ENCODE data around the gene NFAM1. TPM values are rescaled to one million over a fixed set of nuclear protein-coding genes. Genes with fewer than 3 reads are reported as not detected.

NFAM1 gene
- total and polyA plus RNA-seq, 2 of the 4 experiments (the other 2 are of a cell fraction), result not detected

DNA sequence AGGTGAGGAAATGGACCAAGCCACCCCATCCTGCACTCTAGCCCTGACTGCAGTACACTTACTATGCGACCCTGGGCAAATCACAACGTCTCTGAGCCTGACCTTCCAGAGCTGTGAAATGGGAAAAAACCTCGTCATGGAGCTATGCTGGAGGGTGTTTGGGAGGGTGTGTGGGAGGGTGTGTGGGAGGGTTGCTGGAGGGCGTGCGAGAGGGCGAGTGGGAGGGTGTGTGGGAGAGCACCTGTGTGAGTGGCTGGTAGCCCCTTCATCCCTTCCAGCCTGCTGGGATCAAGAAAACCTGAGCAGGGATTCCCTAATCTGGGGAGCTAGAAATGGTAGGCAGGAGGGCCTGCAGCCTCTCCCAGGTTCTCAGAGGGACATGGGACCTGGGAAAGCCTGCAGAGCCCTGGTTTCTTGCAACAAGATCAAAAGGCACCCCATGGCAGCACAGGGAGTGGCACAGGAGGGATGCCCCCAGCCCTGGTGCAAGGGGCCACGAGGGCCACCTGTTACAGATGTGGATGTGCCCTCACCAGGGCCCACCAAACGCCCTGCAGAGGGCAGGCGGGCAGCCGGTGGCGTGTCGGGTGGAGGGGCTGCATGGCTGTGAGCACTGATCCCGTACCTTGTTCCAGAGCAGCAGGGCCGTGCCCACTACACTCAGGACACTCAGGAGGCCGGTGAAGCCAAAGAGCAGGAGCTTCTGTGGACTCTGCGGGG, 23.2 kb downstream of the NFAM1 start:
- TF ChIP-seq USF2 (IDR thresholded peaks at IDR 0.05; ENCODE audit: low read depth, low read length), result no peak
- TF ChIP-seq RAD21 (IDR thresholded peaks at IDR 0.05; ENCODE audit: low read length), result no peak
- TF ChIP-seq NFE2L2 (IDR thresholded peaks at IDR 0.05; ENCODE audit: low read depth, low read length), result no peak
- TF ChIP-seq MAZ (IDR thresholded peaks at IDR 0.05; ENCODE audit: borderline replicate concordance, low read depth, low read length), result no peak
- no peak for TF ChIP-seq CHD1 (IDR thresholded peaks at IDR 0.05; ENCODE audit: low read depth, low read length)
- no peak for TF ChIP-seq SMC3 (IDR thresholded peaks at IDR 0.05; ENCODE audit: low read depth, low read length)
- no peak for TF ChIP-seq MXI1 (IDR thresholded peaks at IDR 0.05; ENCODE audit: borderline replicate concordance, low read depth, low read length)
- TF ChIP-seq RFX5 (IDR thresholded peaks at IDR 0.05; ENCODE audit: low read depth, low read length), result no peak
- TF ChIP-seq FOS (IDR thresholded peaks at IDR 0.05; ENCODE audit: low read depth, low read length), result no peak
- TF ChIP-seq, protein P1, sequence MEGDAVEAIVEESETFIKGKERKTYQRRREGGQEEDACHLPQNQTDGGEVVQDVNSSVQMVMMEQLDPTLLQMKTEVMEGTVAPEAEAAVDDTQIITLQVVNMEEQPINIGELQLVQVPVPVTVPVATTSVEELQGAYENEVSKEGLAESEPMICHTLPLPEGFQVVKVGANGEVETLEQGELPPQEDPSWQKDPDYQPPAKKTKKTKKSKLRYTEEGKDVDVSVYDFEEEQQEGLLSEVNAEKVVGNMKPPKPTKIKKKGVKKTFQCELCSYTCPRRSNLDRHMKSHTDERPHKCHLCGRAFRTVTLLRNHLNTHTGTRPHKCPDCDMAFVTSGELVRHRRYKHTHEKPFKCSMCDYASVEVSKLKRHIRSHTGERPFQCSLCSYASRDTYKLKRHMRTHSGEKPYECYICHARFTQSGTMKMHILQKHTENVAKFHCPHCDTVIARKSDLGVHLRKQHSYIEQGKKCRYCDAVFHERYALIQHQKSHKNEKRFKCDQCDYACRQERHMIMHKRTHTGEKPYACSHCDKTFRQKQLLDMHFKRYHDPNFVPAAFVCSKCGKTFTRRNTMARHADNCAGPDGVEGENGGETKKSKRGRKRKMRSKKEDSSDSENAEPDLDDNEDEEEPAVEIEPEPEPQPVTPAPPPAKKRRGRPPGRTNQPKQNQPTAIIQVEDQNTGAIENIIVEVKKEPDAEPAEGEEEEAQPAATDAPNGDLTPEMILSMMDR (conservative IDR thresholded peaks at IDR 0.05; ENCODE audit: low read depth, low read length), result no peak
- no peak for TF ChIP-seq CEBPB (IDR thresholded peaks at IDR 0.05; ENCODE audit: low read depth, low read length)
- no peak for TF ChIP-seq MAFK (IDR thresholded peaks at IDR 0.05; ENCODE audit: low read depth, low read length)
- TF ChIP-seq BHLHE40 (IDR thresholded peaks at IDR 0.05; ENCODE audit: low read depth, low read length), result no peak
- TF ChIP-seq ELK1 (IDR thresholded peaks at IDR 0.05; ENCODE audit: borderline replicate concordance, low read depth, low read length), result no peak

More for the DNA sequence above, 23.2 kb downstream of the NFAM1 start:
- H2BK20ac ChIP-seq (ENCODE audit: low read depth, low read length), result no peak overlapping the region
- H3K14ac ChIP-seq (replicated peaks; ENCODE audit: low read depth, low read length), result no peak overlapping the region
- no peak overlapping the region for H2AK9ac ChIP-seq (replicated peaks; ENCODE audit: low read depth, low read length, poor library complexity)
- dilution Hi-C loops (cut with HindIII; ENCODE audit: low sequenced_read_pairs, unreplicated experiment), result no loop called here
- BruUV-seq (replicated peaks), result no TSS peak
- no peaks in the 10 kb centered on the region for H4K20me1 ChIP-seq (ENCODE audit: insufficient read depth, low read length)
- no peak overlapping the region for H3K4me2 ChIP-seq (ENCODE audit: low read depth, low read length)
- POLR2A ChIA-PET (ENCODE audit: unreplicated experiment), result no interaction called here
- no peak for DNase-seq
- no peak for ATAC-seq (ENCODE audit: low read depth)
- no peak overlapping the region for H2BK5ac ChIP-seq (ENCODE audit: low read depth, low read length, poor library complexity, severe bottlenecking)
- H3K23ac ChIP-seq (ENCODE audit: low read depth, low read length), result no peak overlapping the region
- no peaks in the 10 kb centered on the region for H3K9me1 ChIP-seq (ENCODE audit: insufficient read depth, low read length)
- H2BK15ac ChIP-seq (ENCODE audit: low read depth, low read length), result no peak overlapping the region
- H2AK5ac ChIP-seq (ENCODE audit: low read depth, low read length), result no peak overlapping the region
- H3K4me3 ChIP-seq (ENCODE audit: insufficient read depth, low read depth, low read length), result no peak overlapping the region
- no peak overlapping the region for H4K5ac ChIP-seq (ENCODE audit: low read depth, low read length)
- H3K36me3 ChIP-seq (ENCODE audit: control insufficient read depth, insufficient read depth, low read length), result no peaks in the 10 kb centered on the region
- WGBS, 2 experiments (ENCODE audit: extremely low coverage in 2 of 2, insufficient read length in 1 of 2), result 61% methylated on average over 6 of the region's 16 CpGs; no CpG with 5 or more reads in 1 of the 2 experiments
- no peak overlapping the region for H4K91ac ChIP-seq (ENCODE audit: insufficient read depth, low read depth, low read length)
- H3K27me3 ChIP-seq (ENCODE audit: control insufficient read depth, insufficient read depth, low read length), result peaks cover 48% of the 10 kb centered on the region
- no peak overlapping the region for H3K4ac ChIP-seq (ENCODE audit: low read depth, low read length)
- in situ Hi-C loops (cut with MboI; ENCODE audit: low sequenced_read_pairs), result no loop called here
- H3K18ac ChIP-seq (ENCODE audit: low read depth, low read length), result no peak overlapping the region
- H3K9ac ChIP-seq (ENCODE audit: low read depth, low read length), result no peak overlapping the region
- no peaks in the 10 kb centered on the region for H3K4me1 ChIP-seq (ENCODE audit: control insufficient read depth, insufficient read depth, low read length)
- H3K9me3 ChIP-seq (ENCODE audit: control insufficient read depth, insufficient read depth, low read length), result no peaks in the 10 kb centered on the region
- no peak overlapping the region for H3K56ac ChIP-seq (ENCODE audit: extremely low read depth, insufficient read depth, low read length)
- intact Hi-C loops (cut with micrococcal nuclease), result no loop called here
- H4K8ac ChIP-seq (ENCODE audit: low read depth in 2 of 2, low read length in 2 of 2), result no peak overlapping the region
- CTCF ChIA-PET, result no interaction called here
- no peaks in the 10 kb centered on the region for H3K79me1 ChIP-seq (ENCODE audit: low read depth in 1 of 2, low read length in 2 of 2)
- no peak overlapping the region for H3K27ac ChIP-seq (ENCODE audit: insufficient read depth, low read length)
- H2AFZ ChIP-seq (replicated peaks; ENCODE audit: low read length, poor library complexity), result no peak overlapping the region
- no peak overlapping the region for H2BK120ac ChIP-seq (ENCODE audit: low read depth, low read length)

Measured in IMR-90 (cell line).